Measurements from ENCODE around the gene OSBPL5.

DNA sequence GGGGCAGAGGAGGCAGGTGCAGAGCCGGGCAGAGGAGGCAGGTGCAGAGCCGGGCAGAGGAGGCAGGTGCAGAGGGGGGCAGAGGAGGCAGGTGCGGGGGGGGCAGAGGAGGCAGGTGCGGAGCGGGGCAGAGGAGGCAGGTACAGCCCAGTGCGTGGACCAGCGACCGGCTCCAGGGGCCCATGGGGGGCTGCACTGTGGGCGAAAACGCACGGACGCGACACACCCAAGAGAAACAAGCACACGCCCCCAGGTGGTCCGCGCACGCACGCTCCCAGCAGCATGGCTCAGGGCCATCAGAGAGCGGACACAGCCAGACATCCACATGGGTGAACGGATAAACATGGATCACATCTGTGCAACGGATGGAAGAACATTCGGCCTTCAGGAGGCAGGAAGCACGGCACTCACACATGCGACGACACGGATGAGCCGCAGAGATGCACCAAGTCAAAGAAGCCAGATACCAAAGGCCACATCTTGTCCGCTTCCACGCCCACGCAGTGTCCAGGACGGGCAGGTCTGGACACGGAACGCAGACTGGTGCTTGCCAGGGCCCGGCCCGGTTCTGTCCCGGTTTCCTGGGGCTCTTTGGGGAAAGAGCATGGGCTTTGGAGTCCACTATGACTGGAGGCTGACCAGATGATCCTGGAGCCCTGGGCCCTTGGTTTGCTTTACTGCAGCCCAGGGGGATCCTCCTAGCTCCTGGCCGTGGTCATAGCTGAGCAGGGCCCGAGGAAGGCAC, 21.8 kb downstream of the OSBPL5 start:
- TF ChIP-seq CTCF (IDR thresholded peaks at IDR 0.05) (no peak), POLR2A (IDR thresholded peaks at IDR 0.05) (no peak), POLR2AphosphoS5 (IDR thresholded peaks at IDR 0.05; ENCODE audit: insufficient read depth in 1 of 2, low read depth in 1 of 2) (no peak)
